Fibroblast of mammary gland (primary cell): ENCODE data around the gene TINAGL1.

Experiments
- DNase-seq: peaks from one replicate; pipeline ENCODE4 v3.0.0-alpha.2; 2010; ENCODE audit warnings: low read depth
- H3K4me3 ChIP-seq: 2 replicates; pipeline ENCODE4 v1.5.1; 2011; ENCODE audit warnings: low read depth, mild to moderate bottlenecking, low read length, moderate library complexity; ENCODE audit not compliant: control insufficient read depth
- TF ChIP-seq, protein P1 (sequence below): conservative IDR thresholded peaks from 2 replicates; pipeline ENCODE4 v1.5.1; 2011; ENCODE audit warnings: low read depth, low read length, inconsistent platforms; ENCODE audit not compliant: control insufficient read depth, insufficient read depth

Gene TINAGL1

DNA sequence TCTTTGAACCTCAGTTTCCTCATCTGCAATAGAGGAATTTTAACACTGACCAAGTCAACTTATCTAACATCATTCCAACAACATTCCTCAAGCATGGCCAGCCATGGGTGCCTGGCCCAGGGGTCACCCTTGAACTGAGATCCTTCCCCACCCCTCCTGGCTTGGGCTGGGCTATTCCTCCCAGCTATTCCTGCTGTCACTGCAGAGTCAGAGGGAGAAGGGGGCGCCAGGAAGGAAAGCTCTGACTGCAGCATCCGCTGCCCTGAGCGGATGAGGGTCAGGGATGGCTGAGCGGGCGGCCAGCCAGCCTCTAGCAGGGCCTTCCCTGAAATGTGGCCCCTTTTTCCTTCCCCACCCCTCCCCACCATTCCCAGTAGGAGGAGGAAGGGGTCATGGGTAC is 3.1 kb downstream of the TINAGL1 start:
- H3K4me3 ChIP-seq: no peak overlapping the region
- TF ChIP-seq, protein P1, sequence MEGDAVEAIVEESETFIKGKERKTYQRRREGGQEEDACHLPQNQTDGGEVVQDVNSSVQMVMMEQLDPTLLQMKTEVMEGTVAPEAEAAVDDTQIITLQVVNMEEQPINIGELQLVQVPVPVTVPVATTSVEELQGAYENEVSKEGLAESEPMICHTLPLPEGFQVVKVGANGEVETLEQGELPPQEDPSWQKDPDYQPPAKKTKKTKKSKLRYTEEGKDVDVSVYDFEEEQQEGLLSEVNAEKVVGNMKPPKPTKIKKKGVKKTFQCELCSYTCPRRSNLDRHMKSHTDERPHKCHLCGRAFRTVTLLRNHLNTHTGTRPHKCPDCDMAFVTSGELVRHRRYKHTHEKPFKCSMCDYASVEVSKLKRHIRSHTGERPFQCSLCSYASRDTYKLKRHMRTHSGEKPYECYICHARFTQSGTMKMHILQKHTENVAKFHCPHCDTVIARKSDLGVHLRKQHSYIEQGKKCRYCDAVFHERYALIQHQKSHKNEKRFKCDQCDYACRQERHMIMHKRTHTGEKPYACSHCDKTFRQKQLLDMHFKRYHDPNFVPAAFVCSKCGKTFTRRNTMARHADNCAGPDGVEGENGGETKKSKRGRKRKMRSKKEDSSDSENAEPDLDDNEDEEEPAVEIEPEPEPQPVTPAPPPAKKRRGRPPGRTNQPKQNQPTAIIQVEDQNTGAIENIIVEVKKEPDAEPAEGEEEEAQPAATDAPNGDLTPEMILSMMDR: no peak
- DNase-seq: no peak

DNA sequence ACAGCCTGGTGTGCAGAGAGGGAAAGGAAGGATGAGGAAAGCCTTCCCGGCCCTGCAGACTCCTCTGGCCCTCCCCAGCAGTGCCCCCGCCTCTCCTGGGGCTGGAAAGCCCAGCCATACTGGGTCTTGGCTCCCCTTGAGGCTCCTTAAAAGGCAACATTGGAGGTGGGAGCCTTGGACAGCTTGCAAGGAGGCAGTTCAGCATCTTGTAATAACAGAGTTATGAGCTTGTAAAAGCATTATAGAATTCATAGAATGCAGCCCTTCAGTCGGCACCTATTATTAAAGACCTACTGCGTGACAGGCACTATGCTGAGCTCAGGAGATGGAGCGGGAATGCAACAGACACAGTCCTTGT is 4.2 kb downstream of the TINAGL1 start:
- TF ChIP-seq, protein P1: no peak
- no peak for DNase-seq
- H3K4me3 ChIP-seq: no peak overlapping the region

DNA sequence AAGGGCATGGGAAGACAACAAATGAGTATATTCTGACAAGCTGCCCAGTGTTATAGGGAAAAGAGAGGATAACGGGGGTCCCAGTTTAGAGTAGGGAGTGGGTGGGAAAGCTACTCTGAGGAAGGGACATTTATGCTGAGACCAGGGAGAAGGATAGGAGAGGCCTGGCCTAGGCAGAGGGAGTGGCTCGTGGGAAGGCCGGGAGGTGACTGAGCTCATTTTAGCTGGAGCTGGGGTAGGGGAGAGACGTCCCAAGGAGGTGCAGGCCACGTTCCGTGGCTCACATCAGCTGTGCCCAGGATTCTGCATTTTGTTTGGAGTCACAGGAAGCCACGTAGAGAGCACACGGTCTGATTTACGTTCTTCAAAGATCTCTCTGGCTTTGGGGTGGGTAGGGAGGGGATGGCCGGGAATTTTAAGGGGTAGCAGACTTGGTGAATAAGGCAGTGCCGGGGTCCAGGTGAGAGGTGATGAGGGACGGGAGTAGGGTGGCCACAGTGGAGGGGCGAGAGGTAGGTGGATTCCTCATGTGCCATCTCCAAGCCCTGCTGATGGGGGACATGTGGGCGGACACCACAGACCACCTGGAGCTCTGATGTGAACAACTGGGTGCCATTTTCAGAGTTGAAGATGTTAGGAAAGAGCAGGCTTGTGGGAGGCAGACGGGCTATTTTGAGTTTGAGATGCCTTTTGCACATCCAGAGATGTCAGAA is 4.7 kb downstream of the TINAGL1 start:
- TF ChIP-seq, protein P1: no peak
- no peak overlapping the region for H3K4me3 ChIP-seq
- no peak for DNase-seq

DNA sequence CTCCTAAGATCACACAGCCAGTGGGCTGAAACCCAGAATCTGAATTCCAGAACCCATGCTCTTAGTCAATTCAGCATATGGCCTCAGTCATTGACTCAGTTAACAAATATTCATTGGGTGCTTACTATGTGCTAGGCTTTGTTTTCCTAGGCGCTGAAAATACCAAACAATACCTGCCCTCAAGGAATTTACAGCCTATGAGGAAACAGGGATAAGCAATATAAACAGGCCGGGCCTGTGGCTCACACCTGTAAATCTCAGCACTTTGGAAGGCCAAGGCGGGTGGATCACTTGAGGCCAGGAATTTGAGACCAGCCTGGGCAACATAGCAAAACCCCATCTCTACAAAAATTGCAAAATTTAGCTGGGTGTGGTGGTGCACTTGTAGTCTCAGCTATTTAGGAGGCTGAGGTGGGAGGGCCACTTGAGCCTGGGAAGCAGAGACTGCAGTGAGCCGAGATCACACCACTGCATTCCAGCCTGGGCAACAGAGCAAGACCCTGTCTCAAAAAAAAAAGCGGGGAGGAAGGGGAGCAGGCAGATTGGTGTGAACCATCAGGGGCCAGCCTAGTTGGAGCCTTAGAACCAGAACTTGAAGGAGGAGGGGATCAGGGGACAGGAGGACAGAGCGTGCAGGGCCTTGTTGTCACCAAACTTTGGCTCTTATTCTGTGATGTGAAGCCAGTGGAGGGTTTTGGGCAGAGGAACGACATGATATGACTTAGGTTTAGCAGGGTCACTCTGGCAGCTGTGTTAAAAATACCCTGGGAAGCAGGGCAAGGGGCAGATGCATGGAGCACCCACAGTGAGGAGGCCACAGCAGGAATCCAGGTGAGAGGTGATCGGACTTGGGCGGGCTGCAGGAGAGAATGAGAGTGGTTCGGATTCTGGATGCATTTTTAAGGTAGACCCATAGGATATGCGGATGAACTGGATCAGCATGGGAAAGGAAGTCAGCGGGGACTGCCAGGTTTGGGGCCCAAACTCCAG is 5.8 kb downstream of the TINAGL1 start:
- DNase-seq: no peak
- no peak overlapping the region for H3K4me3 ChIP-seq
- TF ChIP-seq, protein P1: no peak

DNA sequence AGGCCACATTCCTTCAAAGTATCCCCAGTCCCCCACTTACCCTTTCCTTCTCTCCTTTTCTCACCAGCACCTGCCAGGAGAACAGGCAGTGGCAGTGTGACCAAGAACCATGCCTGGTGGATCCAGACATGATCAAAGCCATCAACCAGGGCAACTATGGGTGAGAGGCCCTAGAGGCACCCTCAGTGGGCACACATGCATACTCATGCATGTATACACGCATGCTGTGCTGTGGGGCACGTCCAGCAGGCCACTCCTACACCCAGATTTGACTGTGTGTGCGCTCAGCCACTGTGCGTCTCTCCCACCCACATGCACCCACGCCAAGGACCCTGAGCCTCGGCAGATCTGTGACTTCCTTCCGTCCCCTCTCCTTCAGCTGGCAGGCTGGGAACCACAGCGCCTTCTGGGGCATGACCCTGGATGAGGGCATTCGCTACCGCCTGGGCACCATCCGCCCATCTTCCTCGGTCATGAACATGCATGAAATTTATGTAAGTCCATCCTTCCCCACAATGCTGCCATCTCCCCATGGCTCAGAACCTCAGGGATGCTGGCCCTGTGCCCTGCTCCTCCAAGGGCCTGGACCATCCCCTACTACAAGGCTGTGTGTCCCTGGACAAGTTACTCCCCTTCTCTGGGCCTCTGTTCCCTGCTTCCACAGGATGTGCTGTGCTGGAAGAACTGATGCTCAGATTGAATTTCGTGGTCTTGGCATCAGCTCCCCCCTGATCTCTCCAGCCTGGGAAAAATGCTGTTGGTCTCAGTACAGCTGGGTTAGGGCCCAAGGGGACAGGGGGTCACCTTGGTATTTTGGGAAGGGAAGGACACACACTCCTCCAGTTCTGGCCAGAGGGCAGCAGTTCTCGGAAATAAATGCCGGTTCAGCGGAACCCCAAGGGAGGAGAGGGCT is 7.0 kb downstream of the TINAGL1 start:
- no peak for DNase-seq
- no peak overlapping the region for H3K4me3 ChIP-seq
- TF ChIP-seq, protein P1: no peak
